ENCODE data around the gene LRRC32. TPM values are rescaled to one million over a fixed set of nuclear protein-coding genes. Genes with fewer than 3 reads are reported as not detected.
"Not testable (repeated sequence)": the region's sequence is repeated elsewhere in the genome, so short reads cannot be mapped to it uniquely, and the experiment has no call there.

Gene LRRC32
- total and polyA plus RNA-seq, 2 experiments from 2014 or later = 4.0 to 7.9 TPM

DNA sequence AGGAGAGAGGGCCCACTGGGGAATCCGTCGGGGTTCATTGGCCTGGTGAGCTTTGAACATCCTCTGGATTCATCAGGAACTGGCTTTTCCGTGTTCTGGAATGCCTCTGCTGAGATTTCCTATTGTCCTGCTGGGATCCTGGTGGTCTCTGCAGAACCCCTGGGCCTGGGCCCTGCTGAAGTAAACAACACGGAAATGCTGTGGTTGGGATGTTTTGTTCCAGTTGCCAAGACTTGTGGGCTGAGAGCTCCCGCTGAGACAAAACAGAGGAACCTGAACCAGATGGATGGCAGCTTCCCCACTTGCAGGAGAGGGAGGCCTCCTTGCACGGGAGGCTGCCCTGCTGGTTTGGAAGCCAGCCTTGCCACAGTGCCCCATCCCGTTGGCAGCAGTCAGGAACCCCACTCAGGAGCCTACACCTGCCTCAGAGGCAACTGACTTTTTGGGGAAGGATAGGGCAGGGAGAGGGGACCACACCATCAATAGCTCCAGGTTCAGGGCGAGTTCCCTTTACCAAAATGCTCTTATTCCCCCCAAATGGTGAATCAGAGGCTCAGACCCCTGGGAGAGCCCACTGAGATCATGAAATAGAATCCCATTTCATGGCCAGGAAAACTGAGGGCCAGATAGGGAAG, 60.7 kb downstream of the LRRC32 start:
- H3K9me2 ChIP-seq (ENCODE audit: insufficient read depth) = no peaks in the 10 kb centered on the region
- no peaks in the 10 kb centered on the region for H3K27me3 ChIP-seq (replicated peaks; ENCODE audit: insufficient read depth)
- no peak overlapping the region for H2AFZ ChIP-seq
- no peaks in the 10 kb centered on the region for H3K36me3 ChIP-seq (ENCODE audit: low read depth)
- no peaks in the 10 kb centered on the region for H3K79me2 ChIP-seq (ENCODE audit: insufficient read depth)
- H3K9ac ChIP-seq = no peak overlapping the region
- DNase-seq = peak; percentile 39
- in situ Hi-C loops (cut with MboI) = no loop called here
- no peaks in the 10 kb centered on the region for H3F3A ChIP-seq (ENCODE audit: insufficient read depth)
- TF ChIP-seq EZH2 (IDR thresholded peaks at IDR 0.05; ENCODE audit: insufficient read depth, poor library complexity, severe bottlenecking) (no peak), EZH2phosphoT487 (IDR thresholded peaks at IDR 0.05; ENCODE audit: insufficient read depth, low read depth) (no peak)
- no peaks in the 10 kb centered on the region for H3K9me3 ChIP-seq (ENCODE audit: low read depth)
- H3K4me3 ChIP-seq = no peak overlapping the region
- H3K4me1 ChIP-seq (ENCODE audit: insufficient read depth) = peaks cover 20% of the 10 kb centered on the region
- no peak overlapping the region for H3K4me2 ChIP-seq (ENCODE audit: unreplicated experiment)
- H4K20me1 ChIP-seq (ENCODE audit: insufficient read depth) = no peaks in the 10 kb centered on the region
- H3K27ac ChIP-seq = no peak overlapping the region
- 36 to 42% methylated on average over 8 of the region's 8 CpGs for WGBS, 2 experiments (ENCODE audit: low coverage in 1 of 2, low lambda C conversion rate in 2 of 2, missing lambda C conversion rate in 2 of 2)

DNA sequence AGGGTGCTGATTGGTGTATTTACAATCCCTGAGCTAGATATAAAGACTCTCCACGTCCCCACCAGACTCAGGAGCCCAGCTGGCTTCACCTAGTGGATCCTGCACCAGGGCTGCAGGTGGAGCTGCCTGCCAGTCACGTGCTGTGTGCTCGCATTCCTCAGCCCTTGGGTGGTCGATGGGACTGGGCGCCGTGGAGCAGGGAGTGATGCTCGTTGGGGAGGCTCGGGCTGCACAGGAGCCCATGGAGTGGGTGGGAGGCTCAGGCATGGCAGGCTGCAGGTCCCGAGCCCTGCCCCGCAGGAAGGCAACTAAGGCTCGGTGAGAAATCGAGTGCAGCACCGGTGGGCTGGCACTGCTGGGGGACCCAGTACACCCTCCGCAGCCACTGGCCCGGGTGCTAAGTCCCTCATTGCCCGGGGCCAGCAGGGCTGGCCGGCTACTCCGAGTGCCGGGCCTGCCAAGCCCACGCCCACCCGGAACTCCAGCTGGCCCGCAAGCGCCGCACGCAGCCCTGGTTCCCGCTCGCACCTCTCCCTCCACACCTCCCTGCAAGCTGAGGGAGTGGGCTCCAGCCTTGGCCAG, 61.6 kb downstream of the LRRC32 start:
- 83 to 87% methylated on average over 11 to 24 of the region's 27 CpGs for WGBS, 2 experiments (ENCODE audit: low coverage in 1 of 2, low lambda C conversion rate in 2 of 2, missing lambda C conversion rate in 2 of 2)
- H3F3A ChIP-seq (ENCODE audit: insufficient read depth); H3K27me3 ChIP-seq (replicated peaks; ENCODE audit: insufficient read depth): not testable (repeated sequence)

DNA sequence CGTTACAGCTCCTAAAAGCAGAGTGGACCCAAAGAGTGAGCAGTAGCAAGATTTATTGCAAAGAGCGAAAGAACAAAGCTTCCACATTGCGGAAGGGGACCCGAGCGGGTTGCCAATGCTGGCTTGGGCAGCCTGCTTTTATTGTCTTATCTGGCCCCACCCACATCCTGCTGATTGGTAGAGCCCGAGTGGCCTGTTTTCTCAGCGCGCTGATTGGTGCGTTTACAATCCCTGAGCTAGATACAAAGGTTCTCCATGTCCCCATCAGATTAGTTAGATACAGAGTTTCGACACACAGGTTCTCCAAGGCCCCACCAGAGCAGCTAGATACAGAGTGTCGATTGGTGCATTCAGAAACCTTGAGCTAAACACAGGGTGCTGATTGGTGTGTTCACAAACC, 62.3 kb downstream of the LRRC32 start:
- H3K4me3 ChIP-seq; H2AFZ ChIP-seq; H3K9me3 ChIP-seq (ENCODE audit: low read depth); DNase-seq; H3K79me2 ChIP-seq (ENCODE audit: insufficient read depth); H3K27me3 ChIP-seq (replicated peaks; ENCODE audit: insufficient read depth); in situ Hi-C loops (cut with MboI); H3K4me2 ChIP-seq (ENCODE audit: unreplicated experiment); H3F3A ChIP-seq (ENCODE audit: insufficient read depth); H3K36me3 ChIP-seq (ENCODE audit: low read depth); H3K9me2 ChIP-seq (ENCODE audit: insufficient read depth); H3K27ac ChIP-seq; H4K20me1 ChIP-seq (ENCODE audit: insufficient read depth); H3K9ac ChIP-seq: not testable (repeated sequence)
- 93 to 95% methylated on average over 11 of the region's 11 CpGs for whole genome bisulfite sequencing, 2 experiments (ENCODE audit: low coverage in 1 of 2, low lambda C conversion rate in 2 of 2, missing lambda C conversion rate in 2 of 2)
- H3K4me1 ChIP-seq (ENCODE audit: insufficient read depth) = peaks cover 27% of the 10 kb centered on the region

More for the DNA sequence above, 61.6 kb downstream of the LRRC32 start:
- H3K4me3 ChIP-seq; H2AFZ ChIP-seq; DNase-seq; H3K36me3 ChIP-seq (ENCODE audit: low read depth); H3K27ac ChIP-seq; H3K79me2 ChIP-seq (ENCODE audit: insufficient read depth); H4K20me1 ChIP-seq (ENCODE audit: insufficient read depth); H3K9ac ChIP-seq; H3K9me3 ChIP-seq (ENCODE audit: low read depth); H3K4me2 ChIP-seq (ENCODE audit: unreplicated experiment); H3K9me2 ChIP-seq (ENCODE audit: insufficient read depth); in situ Hi-C loops (cut with MboI): not testable (repeated sequence)
- H3K4me1 ChIP-seq (ENCODE audit: insufficient read depth) = peaks cover 27% of the 10 kb centered on the region

Other genes with a start within 250 kb of the LRRC32 start
- 6.6 and 14.6 TPM in 2 replicates for gene EMSY, start 225.7 kb downstream of the LRRC32 start, total RNA-seq (2014; rRNA removed; shearing (Covaris generic))
- 9.6 and 10.9 TPM in 2 replicates for gene EMSY, start 225.7 kb downstream of the LRRC32 start, polyA plus RNA-seq (2016; fragmentation: Nextera tagmentation; extraction: Ambion mirVana)
- gene TSKU, start 112.6 kb upstream of the LRRC32 start, total RNA-seq (2014; rRNA removed; shearing (Covaris generic)) = 30.6 and 40.1 TPM in 2 replicates
- gene TSKU, start 112.6 kb upstream of the LRRC32 start, polyA plus RNA-seq (2016; fragmentation: Nextera tagmentation; extraction: Ambion mirVana) = 30.8 and 35.2 TPM in 2 replicates
- 10.2 and 37.9 TPM in 2 replicates for gene ACER3, start 190.2 kb upstream of the LRRC32 start, total RNA-seq (2014; rRNA removed; shearing (Covaris generic))
- gene ACER3, start 190.2 kb upstream of the LRRC32 start, polyA plus RNA-seq (2016; fragmentation: Nextera tagmentation; extraction: Ambion mirVana) = 9.1 and 12.0 TPM in 2 replicates

Data from GM23248 (cell line).